Dendritic cell treated with granulocyte-macrophage colony-stimulating factor and Interleukin-4, amounts not matched to agents 40 ng/mL and 50 ng/mL, for 4 days (primary cell): Measurements from ENCODE around the gene CSRP1.
"Not testable (repeated sequence)": the region's sequence is repeated elsewhere in the genome, so short reads cannot be mapped to it uniquely, and the experiment has no call there.

Source experiments
- H3K27ac Mint-ChIP-seq: one replicate; pipeline ENCODE4 v1.8.0; 2022; ENCODE audit warnings: mild to moderate bottlenecking, mixed read lengths
- H3K27me3 Mint-ChIP-seq: one replicate; pipeline ENCODE4 v1.8.0; 2022; ENCODE audit warnings: mild to moderate bottlenecking, mixed read lengths
- H3K36me3 Mint-ChIP-seq: one replicate; pipeline ENCODE4 v1.8.0; 2022; ENCODE audit warnings: low read depth, mixed read lengths
- H3K4me1 Mint-ChIP-seq: one replicate; pipeline ENCODE4 v1.8.0; 2022; ENCODE audit warnings: low read depth, mixed read lengths
- H3K4me3 Mint-ChIP-seq: one replicate; pipeline ENCODE4 v1.8.0; 2022; ENCODE audit warnings: mild to moderate bottlenecking, moderate library complexity, mixed read lengths
- H3K9me3 Mint-ChIP-seq: one replicate; pipeline ENCODE4 v1.8.0; 2022; ENCODE audit warnings: mixed read lengths
- intact Hi-C: fragments of 100-400 bp; cut with micrococcal nuclease; formaldehyde crosslinking; loops from one replicate; pipeline ENCODE4 v1.15.0; 2022

Gene CSRP1

DNA sequence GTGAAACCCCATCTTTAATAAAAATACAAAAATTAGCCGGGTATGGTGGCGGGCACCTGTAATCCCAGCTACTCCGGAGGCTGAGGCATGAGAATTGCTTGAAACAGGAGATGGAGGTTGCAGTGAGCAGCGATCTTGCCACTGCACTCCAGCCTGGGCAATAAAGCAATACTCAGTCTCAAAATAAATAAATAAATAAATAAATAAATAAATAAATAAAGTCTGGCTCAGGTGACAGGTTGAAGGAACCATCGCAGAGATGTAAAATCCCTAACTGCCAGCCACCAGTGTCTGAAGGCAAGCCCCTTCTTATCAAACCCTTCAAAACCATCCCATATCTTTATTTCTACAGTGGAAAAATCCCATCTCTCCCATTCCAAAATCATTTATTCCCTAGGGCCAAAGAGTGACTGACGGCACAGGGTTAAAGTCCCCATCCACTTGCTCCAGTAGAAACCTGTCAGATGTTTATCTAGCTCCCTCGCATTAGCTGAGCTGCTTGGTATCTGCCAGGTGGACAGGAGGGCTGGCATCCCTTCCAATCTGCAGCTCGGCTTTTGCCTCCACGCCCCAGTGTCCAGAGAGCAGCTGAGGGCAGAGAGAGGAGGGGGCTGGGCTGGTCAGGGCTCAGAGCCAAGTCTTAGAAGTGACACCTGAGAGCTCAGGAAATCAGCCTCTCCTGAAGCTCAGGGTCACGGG, 5.0 kb downstream of the CSRP1 start:
- no peak overlapping the region for H3K27ac Mint-ChIP-seq
- H3K4me3 Mint-ChIP-seq = no peak overlapping the region
- peaks cover 60% of the 10 kb centered on the region for H3K36me3 Mint-ChIP-seq
- peaks cover 73% of the 10 kb centered on the region for H3K4me1 Mint-ChIP-seq
- no peaks in the 10 kb centered on the region for H3K27me3 Mint-ChIP-seq
- intact Hi-C loops = no loop called here
- H3K9me3 Mint-ChIP-seq = no peaks in the 10 kb centered on the region

DNA sequence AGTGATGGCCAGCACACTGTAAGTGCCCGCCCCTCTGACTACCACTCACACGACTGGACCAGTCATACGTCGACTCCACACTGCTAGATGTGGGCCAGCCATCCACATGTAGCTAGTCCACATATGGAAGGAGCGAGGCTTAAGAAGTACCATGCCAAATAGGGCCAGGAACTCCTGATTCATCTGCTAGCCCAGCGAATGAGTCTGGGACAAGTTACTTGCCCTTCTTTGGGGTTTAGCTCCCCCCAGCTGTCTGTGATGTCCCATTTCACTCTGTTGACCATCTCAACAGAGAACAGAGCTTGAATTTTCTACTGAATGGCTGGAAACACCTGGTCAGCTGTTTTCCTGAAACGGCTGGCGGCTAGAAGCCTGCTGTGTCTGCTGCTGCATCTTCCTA, 5.8 kb downstream of the CSRP1 start:
- peaks cover 64% of the 10 kb centered on the region for H3K36me3 Mint-ChIP-seq
- H3K27ac Mint-ChIP-seq = peak overlapping the region; percentile 32
- no peaks in the 10 kb centered on the region for H3K9me3 Mint-ChIP-seq

DNA sequence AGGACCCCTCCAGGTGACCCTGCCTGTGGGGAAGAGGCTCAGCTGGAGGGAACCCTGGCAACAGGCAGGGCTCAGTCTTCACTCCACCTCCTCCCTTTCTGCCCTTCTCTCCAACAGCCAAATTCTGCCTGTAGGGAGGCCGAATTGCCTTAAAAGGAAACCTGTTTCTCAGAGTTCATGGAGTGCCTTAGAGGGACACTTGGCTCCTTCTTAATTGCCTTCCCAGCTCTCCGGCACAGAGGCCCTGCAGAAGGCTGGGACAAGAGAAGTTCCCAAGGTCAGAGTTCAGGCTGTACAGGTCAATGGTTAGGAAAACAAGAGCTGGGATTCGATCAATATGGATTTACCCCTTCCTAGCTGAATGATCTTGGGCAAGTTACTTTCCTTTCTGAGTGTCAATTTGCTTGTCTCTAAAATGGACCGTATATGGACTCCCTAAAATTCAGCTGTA, 6.2 kb downstream of the CSRP1 start:
- Mint-ChIP-seq H3K36me3 (peaks cover 68% of the 10 kb centered on the region), H3K9me3 (no peaks in the 10 kb centered on the region), H3K4me3 (no peak overlapping the region), H3K4me1 (peaks cover 74% of the 10 kb centered on the region), H3K27me3 (no peaks in the 10 kb centered on the region), H3K27ac (peak overlapping the region; percentile 32)
- intact Hi-C loops = no loop called here

More for the DNA sequence above, 5.8 kb downstream of the CSRP1 start:
- H3K4me1 Mint-ChIP-seq = peaks cover 74% of the 10 kb centered on the region
- no peak overlapping the region for H3K4me3 Mint-ChIP-seq
- intact Hi-C loops = no loop called here
- no peaks in the 10 kb centered on the region for H3K27me3 Mint-ChIP-seq

DNA sequence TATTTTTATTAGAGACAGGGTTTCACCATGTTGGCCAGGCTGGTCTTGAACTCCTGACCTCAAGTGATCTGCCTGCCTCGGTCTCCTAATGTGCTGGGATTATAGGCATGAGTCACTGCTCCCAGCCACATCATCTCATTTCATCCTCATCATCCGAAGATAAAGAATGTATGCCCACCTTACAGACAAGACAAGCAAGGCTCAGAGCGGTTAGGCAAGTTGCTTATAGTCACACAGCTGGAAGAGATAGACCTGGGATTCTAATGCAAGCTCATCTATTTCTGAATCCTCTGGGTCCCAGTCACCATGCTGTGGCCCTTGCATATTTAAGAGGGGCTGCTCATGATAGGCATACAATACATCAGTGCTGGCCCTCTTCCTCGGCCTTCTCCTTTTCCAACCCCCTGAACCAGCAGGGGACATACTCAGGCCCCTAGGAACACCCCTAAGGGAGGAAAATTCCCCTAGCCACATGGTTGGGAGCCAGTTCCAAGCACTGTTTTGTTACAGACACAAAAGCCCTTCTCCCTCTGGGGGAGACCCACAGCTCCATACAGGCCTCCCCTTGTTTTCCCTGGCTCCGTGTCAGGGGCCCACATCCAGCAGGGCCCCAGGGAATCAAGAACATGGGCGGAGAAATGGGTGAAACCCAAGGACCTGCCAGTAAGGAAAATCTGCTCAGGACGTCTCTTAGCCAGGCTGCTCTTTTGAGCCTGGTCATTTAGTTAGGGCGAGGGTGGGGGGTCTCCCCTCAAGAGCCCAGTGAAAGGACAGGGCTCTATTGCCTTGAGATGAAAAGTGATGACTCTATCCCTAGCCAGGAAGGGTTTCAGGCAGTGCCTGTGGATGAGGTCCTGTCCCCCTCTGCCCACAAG, 6.9 kb downstream of the CSRP1 start:
- H3K27me3 Mint-ChIP-seq = no peaks in the 10 kb centered on the region
- intact Hi-C loops = no loop called here
- peaks cover 73% of the 10 kb centered on the region for H3K4me1 Mint-ChIP-seq
- no peak overlapping the region for H3K4me3 Mint-ChIP-seq
- H3K27ac Mint-ChIP-seq = peak overlapping the region; percentile 32
- H3K36me3 Mint-ChIP-seq = peaks cover 75% of the 10 kb centered on the region
- no peaks in the 10 kb centered on the region for H3K9me3 Mint-ChIP-seq

- peaks cover 78% of the 10 kb centered on the region for H3K4me1 Mint-ChIP-seq
- no peak overlapping the region for H3K27ac Mint-ChIP-seq
- H3K36me3 Mint-ChIP-seq = peaks cover 83% of the 10 kb centered on the region
- no peaks in the 10 kb centered on the region for H3K27me3 Mint-ChIP-seq
- intact Hi-C loops = no loop called here
- no peak overlapping the region for H3K4me3 Mint-ChIP-seq
- no peaks in the 10 kb centered on the region for H3K9me3 Mint-ChIP-seq
Observed at GRCh38 chr1:201499191-201499590, 7.7 kb downstream of the CSRP1 start.

GRCh38 chr1:201498621-201499020, 8.3 kb downstream of the CSRP1 start:
- no peaks in the 10 kb centered on the region for H3K27me3 Mint-ChIP-seq
- intact Hi-C loops = no loop called here
- no peaks in the 10 kb centered on the region for H3K9me3 Mint-ChIP-seq
- H3K4me1 Mint-ChIP-seq = peaks cover 81% of the 10 kb centered on the region
- H3K36me3 Mint-ChIP-seq = peaks cover 85% of the 10 kb centered on the region
- no peak overlapping the region for H3K27ac Mint-ChIP-seq
- H3K4me3 Mint-ChIP-seq = no peak overlapping the region

DNA sequence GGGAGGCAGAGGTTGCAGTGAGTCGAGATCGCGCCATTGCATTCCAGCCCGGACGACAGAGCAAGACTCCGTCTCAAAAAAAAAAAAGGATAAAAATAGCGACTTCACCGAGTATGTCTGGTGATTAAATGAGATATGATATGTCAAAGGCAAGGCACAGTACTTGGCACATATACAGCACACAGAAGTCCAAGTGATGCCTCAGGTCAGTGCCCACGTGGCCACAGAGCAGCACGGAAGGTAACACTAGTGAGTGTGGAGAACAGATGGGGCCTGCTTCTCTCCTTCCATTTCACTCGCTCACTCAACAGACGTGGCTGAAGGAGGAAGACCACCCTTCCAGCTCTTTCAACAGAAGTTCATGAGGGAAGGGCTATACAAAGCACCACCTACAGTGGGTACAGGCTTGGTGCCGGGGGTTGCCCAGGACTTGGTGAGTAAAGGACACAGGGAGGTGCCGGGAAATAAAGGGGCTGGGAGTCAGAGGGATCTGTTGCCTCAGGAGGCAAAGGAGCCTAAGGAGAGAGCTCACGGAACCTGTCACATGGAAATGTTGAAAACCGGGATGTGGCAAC, 8.9 kb downstream of the CSRP1 start:
- intact Hi-C loops = no loop called here
- Mint-ChIP-seq H3K27me3 (no peaks in the 10 kb centered on the region), H3K4me3 (no peak overlapping the region), H3K27ac (no peak overlapping the region), H3K36me3 (peaks cover 85% of the 10 kb centered on the region), H3K9me3 (no peaks in the 10 kb centered on the region), H3K4me1 (peaks cover 81% of the 10 kb centered on the region)

- no peak overlapping the region for H3K27ac Mint-ChIP-seq
- no peaks in the 10 kb centered on the region for H3K27me3 Mint-ChIP-seq
- no peak overlapping the region for H3K4me3 Mint-ChIP-seq
- H3K9me3 Mint-ChIP-seq = no peaks in the 10 kb centered on the region
- H3K36me3 Mint-ChIP-seq = peaks cover 90% of the 10 kb centered on the region
- intact Hi-C loops = no loop called here
- peaks cover 82% of the 10 kb centered on the region for H3K4me1 Mint-ChIP-seq
Observed at GRCh38 chr1:201496296-201496690, 10.6 kb downstream of the CSRP1 start.

DNA sequence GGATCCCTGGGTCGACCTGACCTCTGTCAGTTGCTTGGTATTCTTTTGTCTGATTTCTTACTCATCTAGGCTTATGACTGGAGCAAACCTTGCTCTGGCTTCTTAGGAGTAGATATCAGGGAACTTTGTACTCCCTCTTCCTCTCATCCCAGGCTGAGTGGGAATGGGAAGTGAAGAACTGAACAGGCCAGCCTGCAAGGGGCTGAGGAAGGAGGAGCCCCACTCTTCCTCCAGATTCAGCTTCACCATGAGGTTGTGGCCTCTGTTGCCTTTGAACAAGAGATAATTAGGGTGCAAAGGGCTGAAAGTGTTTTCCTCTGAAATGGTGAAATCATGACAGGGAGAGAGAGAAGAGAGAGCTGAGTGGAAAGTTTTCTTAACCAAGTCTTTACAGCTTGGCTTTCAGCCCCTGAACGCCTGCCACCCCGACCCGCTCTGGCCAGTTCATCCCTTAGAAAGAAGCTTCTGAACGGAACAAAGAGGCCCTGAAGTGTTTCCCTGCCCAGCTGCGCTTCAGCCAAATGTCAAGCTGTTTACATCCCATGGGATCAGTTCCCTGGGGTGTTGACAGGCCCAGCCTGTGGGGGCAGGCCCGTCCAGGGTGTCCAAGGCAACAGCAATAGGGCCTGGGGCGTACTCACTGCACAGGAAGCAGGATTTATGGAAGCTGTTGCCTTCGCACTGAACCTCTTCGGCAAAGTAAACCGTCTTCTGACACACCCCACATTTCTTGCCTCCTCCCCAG, 11.2 kb downstream of the CSRP1 start:
- H3K36me3 Mint-ChIP-seq = peaks cover 94% of the 10 kb centered on the region
- H3K27me3 Mint-ChIP-seq = no peaks in the 10 kb centered on the region
- no peak overlapping the region for H3K4me3 Mint-ChIP-seq
- H3K4me1 Mint-ChIP-seq = peaks cover 82% of the 10 kb centered on the region
- no peaks in the 10 kb centered on the region for H3K9me3 Mint-ChIP-seq
- intact Hi-C loops = no loop called here
- H3K27ac Mint-ChIP-seq = no peak overlapping the region

DNA sequence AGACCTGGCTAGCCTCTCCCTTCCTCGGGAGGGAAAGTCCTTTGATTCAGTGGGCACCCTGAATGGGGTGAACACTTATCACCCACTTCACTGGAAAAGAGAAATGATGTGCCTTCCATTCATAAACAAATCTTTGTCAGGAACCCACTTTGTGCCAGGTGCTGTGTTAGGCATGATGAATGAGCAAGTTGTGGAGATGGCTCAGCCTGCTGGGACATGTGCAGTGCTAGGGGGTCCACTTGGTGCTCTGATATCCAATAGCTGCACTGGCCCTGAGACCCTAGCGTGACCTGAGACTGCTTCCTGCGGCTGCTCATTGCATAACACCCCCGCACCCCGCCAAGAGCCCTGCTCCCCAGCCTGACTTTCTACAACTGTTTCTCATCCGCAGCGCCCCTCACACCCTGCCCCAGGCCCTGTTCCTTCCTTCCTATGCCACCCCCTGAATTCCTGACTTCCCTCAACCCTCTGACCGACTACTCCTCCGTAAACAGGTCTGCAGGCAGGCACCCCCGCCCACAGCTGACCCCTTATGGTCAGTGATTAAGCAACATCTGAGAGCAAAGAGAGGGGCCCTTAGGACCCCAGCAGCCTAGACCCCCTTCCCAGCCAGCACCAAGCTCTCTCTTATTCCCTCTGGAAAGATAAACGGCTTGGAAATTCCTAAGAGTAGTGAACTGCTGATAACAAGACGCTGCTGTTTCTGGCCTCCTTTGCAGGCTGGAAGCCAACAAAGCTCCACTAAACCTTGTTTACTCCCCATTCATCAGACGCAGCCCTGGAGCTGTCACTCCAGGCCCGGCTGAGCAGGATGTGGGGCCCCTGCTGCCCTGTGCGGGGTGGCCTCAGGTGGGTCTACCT, 12.9 kb downstream of the CSRP1 start:
- Mint-ChIP-seq H3K4me1 (peaks cover 83% of the 10 kb centered on the region), H3K9me3 (no peaks in the 10 kb centered on the region), H3K4me3 (no peak overlapping the region), H3K27me3 (no peaks in the 10 kb centered on the region), H3K36me3 (peaks cover 98% of the 10 kb centered on the region), H3K27ac (no peak overlapping the region)
- intact Hi-C loops = no loop called here

GRCh38 chr1:201493026-201493656, 13.8 kb downstream of the CSRP1 start:
- Mint-ChIP-seq H3K4me1 (peaks cover 82% of the 10 kb centered on the region), H3K36me3 (peaks cover 98% of the 10 kb centered on the region)
- intact Hi-C loops, H3K9me3 Mint-ChIP-seq, H3K27ac Mint-ChIP-seq, H3K4me3 Mint-ChIP-seq, H3K27me3 Mint-ChIP-seq: not testable (repeated sequence)

- no peak overlapping the region for H3K4me3 Mint-ChIP-seq
- H3K36me3 Mint-ChIP-seq = peaks cover 98% of the 10 kb centered on the region
- intact Hi-C loops = no loop called here
- H3K9me3 Mint-ChIP-seq = no peaks in the 10 kb centered on the region
- peak overlapping the region; percentile 32 for H3K27ac Mint-ChIP-seq
- no peaks in the 10 kb centered on the region for H3K27me3 Mint-ChIP-seq
- H3K4me1 Mint-ChIP-seq = peaks cover 79% of the 10 kb centered on the region
Observed at GRCh38 chr1:201491896-201492511, 14.9 kb downstream of the CSRP1 start.
